OCI-LY3 (cell line): ENCODE results near the gene TRRAP.

Experiments used
- H2AFZ ChIP-seq: fragments of 200-600, 300-600 bp; shearing (Covaris generic); 2 replicates; pipeline ENCODE4 v1.6.0; 2014; ENCODE audit warnings: antibody characterized with exemption, low read depth, low read length
- H3K27ac ChIP-seq: fragments of 200-600, 300-600 bp; sonication (generic); 2 replicates; pipeline ENCODE4 v1.5.1; 2014; ENCODE audit warnings: mild to moderate bottlenecking, low read length, moderate library complexity, mixed read lengths
- H3K27me3 ChIP-seq: fragments of 200-600, 300-600 bp; sonication (generic); 2 replicates; pipeline ENCODE4 v1.6.1; 2014; ENCODE audit warnings: low read depth, low read length, mixed read lengths
- H3K36me3 ChIP-seq: fragments of 200-600, 300-600 bp; sonication (generic); replicated peaks from 2 replicates; pipeline ENCODE3; 2014; ENCODE audit warnings: low read depth, low read length, mixed read lengths
- H3K4me1 ChIP-seq: fragments of 300-600, 200-600 bp; sonication (generic); 2 replicates; pipeline ENCODE4 v1.6.1; 2014; ENCODE audit warnings: low read length, mixed read lengths
- H3K4me2 ChIP-seq: fragments of 200-600, 300-600 bp; sonication (generic); 2 replicates; pipeline ENCODE4 v1.6.1; 2014; ENCODE audit warnings: low read length, mixed read lengths
- H3K4me3 ChIP-seq: fragments of 300-600, 200-600 bp; sonication (generic); 2 replicates; pipeline ENCODE4 v1.5.1; 2014; ENCODE audit warnings: antibody characterized with exemption, mild to moderate bottlenecking, low read length, moderate library complexity
- H3K79me2 ChIP-seq: fragments of 300-600, 200-600 bp; shearing (Covaris generic); 2 replicates; pipeline ENCODE4 v1.6.1; 2014; ENCODE audit warnings: mild to moderate bottlenecking, low read length, mixed read lengths
- H3K9ac ChIP-seq: fragments of 300-600, 200-600 bp; shearing (Covaris generic); 2 replicates; pipeline ENCODE4 v1.6.0; 2014; ENCODE audit warnings: mild to moderate bottlenecking, low read length, moderate library complexity
- H3K9me3 ChIP-seq: fragments of 200-600, 300-600 bp; shearing (Covaris generic); 2 replicates; pipeline ENCODE4 v1.6.1; 2014; ENCODE audit warnings: low read length, mixed read lengths; ENCODE audit not compliant: insufficient read depth
- H4K20me1 ChIP-seq: fragments of 200-600, 300-600 bp; sonication (generic); 2 replicates; pipeline ENCODE4 v1.6.1; 2016; ENCODE audit warnings: low read length, mixed read lengths; ENCODE audit not compliant: insufficient read depth
- EZH2phosphoT487 ChIP-seq: fragments of 200-600 bp; shearing (Covaris generic); IDR thresholded peaks from 2 replicates; pipeline ENCODE4 v1.6.1; 2018; ENCODE audit warnings: antibody characterized with exemption, mixed run types, low read depth
- TF ChIP-seq, protein P1 (sequence below): fragments of 200-600, 300-600 bp; sonication (generic); IDR thresholded peaks from 2 replicates; pipeline ENCODE4 v1.5.1; 2014; ENCODE audit warnings: antibody characterized with exemption, low read length, low read depth

Gene TRRAP

DNA sequence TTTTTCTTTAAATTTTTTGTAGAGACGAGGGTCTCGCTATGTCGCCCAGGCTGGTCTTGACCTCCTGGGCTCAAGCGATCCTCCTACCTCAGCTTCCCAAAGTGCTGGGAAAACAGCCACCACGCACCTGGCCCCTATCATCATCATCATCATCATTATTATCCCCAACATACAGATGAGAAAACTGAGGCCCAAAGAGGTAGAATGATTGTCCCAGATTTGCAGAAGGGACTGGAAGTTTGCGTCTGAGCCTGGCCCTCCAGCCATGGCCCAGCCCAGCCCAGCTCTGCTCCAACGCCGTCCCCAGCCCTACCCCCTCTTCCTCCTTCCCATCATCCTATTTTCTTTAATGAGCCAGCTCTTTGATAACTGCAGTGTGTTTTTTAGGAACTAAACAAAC is 43.4 kb upstream of the TRRAP start:
- no peaks in the 10 kb centered on the region for H4K20me1 ChIP-seq
- TF ChIP-seq, protein P1, sequence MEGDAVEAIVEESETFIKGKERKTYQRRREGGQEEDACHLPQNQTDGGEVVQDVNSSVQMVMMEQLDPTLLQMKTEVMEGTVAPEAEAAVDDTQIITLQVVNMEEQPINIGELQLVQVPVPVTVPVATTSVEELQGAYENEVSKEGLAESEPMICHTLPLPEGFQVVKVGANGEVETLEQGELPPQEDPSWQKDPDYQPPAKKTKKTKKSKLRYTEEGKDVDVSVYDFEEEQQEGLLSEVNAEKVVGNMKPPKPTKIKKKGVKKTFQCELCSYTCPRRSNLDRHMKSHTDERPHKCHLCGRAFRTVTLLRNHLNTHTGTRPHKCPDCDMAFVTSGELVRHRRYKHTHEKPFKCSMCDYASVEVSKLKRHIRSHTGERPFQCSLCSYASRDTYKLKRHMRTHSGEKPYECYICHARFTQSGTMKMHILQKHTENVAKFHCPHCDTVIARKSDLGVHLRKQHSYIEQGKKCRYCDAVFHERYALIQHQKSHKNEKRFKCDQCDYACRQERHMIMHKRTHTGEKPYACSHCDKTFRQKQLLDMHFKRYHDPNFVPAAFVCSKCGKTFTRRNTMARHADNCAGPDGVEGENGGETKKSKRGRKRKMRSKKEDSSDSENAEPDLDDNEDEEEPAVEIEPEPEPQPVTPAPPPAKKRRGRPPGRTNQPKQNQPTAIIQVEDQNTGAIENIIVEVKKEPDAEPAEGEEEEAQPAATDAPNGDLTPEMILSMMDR: no peak
- TF ChIP-seq EZH2phosphoT487: no peak
- no peak overlapping the region for H2AFZ ChIP-seq
- no peaks in the 10 kb centered on the region for H3K4me1 ChIP-seq
- no peak overlapping the region for H3K4me2 ChIP-seq
- H3K27ac ChIP-seq: no peak overlapping the region
- H3K4me3 ChIP-seq: no peak overlapping the region
- no peaks in the 10 kb centered on the region for H3K36me3 ChIP-seq
- H3K27me3 ChIP-seq: peaks cover 16% of the 10 kb centered on the region
- no peaks in the 10 kb centered on the region for H3K9me3 ChIP-seq
- no peaks in the 10 kb centered on the region for H3K79me2 ChIP-seq
- no peak overlapping the region for H3K9ac ChIP-seq

DNA sequence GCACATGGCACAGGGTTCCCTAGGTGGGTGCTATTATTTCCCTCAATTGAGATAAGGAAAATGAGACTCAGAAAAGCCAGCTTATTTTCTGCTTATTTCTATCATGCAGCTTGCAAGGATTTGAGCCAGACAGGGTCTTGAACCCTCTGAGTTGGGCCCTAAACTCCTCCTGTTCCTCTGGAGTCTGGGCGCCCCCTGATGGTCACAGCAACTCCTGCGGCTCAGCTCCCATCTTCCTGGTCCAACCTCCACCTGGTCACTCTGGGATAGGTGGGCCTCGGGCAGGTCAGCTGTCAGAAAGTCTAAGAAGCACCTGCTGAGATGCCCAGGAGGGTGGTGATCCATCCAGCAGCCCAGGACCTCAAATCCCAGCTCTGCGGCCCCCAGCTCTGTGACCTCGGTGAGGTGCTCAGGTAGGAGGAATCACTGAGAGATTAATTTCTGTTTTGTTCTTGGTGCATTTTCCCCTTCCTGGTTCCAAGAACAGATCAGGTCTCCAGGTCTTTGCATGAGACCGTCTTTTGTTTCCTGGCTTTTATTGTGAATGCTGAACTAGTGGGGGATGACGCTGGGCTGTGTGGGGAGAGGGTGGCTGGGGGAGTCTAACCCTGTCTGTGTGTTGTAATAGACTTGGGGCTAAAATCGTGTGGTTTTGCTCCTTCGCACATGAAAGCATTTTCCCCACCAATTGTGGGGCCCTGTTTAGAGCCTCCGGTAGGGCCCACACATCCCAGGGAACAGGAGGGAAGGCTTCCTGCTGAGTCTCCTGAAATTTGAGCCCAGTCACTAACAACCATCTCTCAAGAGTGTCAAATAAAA is 41.3 kb upstream of the TRRAP start:
- Histone ChIP-seq H4K20me1 (no peaks in the 10 kb centered on the region), H3K27me3 (peaks cover 22% of the 10 kb centered on the region), H2AFZ (no peak overlapping the region), H3K27ac (no peak overlapping the region), H3K9ac (no peak overlapping the region), H3K4me1 (no peaks in the 10 kb centered on the region), H3K4me2 (no peak overlapping the region), H3K36me3 (no peaks in the 10 kb centered on the region), H3K4me3 (no peak overlapping the region), H3K9me3 (no peaks in the 10 kb centered on the region), H3K79me2 (no peaks in the 10 kb centered on the region)
- no peak for TF ChIP-seq EZH2phosphoT487
- TF ChIP-seq, protein P1: peak; percentile 85

DNA sequence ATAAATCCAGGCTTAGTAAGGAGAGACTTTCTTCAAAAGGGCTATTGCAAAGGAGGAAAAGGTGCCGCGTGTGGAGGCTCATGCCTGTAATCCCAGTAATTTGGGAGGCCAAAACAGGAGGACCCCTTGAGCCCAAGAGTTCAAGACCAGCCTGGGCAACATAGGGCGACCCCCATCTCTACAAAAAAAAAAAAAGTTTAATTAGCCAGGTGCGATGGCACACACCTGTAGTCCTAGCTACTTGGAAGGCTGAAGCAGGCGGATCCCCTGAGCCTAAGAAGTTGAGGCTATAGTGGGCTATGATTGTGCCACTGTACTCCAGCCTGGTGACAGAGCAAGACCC is 40.7 kb upstream of the TRRAP start:
- no peaks in the 10 kb centered on the region for H3K4me1 ChIP-seq
- H3K4me3 ChIP-seq: no peak overlapping the region
- H4K20me1 ChIP-seq: no peaks in the 10 kb centered on the region
- H3K27ac ChIP-seq: no peak overlapping the region
- H3K36me3 ChIP-seq: no peaks in the 10 kb centered on the region
- H3K79me2 ChIP-seq: no peaks in the 10 kb centered on the region
- no peak for TF ChIP-seq EZH2phosphoT487
- TF ChIP-seq, protein P1: no peak
- H3K9ac ChIP-seq: no peak overlapping the region
- no peak overlapping the region for H2AFZ ChIP-seq
- H3K4me2 ChIP-seq: no peak overlapping the region
- no peaks in the 10 kb centered on the region for H3K9me3 ChIP-seq
- peaks cover 22% of the 10 kb centered on the region for H3K27me3 ChIP-seq

DNA sequence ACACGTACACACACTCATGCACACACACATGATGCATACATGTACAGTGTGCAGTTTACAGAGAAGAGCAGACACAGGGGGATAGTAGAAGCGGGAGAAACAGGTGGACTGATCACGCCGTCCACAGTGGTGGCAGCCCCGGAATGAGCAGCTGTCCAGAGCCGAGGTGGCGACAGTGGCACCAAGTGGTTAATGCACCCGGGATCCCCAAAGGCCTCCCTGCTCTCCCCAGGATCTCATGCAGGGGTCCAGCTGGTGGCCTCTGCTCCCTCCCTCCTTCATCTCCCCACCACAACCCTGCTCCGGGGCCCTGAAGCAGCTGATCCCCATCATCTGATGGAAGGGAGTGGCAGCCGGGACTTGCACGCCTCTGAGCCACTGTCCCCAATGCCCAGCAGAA is 38.2 kb upstream of the TRRAP start:
- Histone ChIP-seq H3K36me3 (no peaks in the 10 kb centered on the region), H3K4me2 (no peak overlapping the region), H3K4me1 (no peaks in the 10 kb centered on the region), H3K27me3 (peaks cover 13% of the 10 kb centered on the region; the same call in 1 of the 2 replicates), H3K9me3 (no peaks in the 10 kb centered on the region), H3K79me2 (no peaks in the 10 kb centered on the region), H2AFZ (no peak overlapping the region), H3K4me3 (no peak overlapping the region), H3K27ac (no peak overlapping the region), H4K20me1 (no peaks in the 10 kb centered on the region), H3K9ac (no peak overlapping the region)
- TF ChIP-seq EZH2phosphoT487: no peak
- TF ChIP-seq, protein P1: no peak
